HepG2 (cell line): ENCODE data around the gene ATG2B. TPM values are rescaled to one million over a fixed set of nuclear protein-coding genes. Genes with fewer than 3 reads are reported as not detected.

ENCODE experiments used
- ATAC-seq: fragments of 200-7000 bp; cut with Tn5 transposase; 3 replicates; pipeline ENCODE4 v1.9.1; 2020; ENCODE audit warnings: mild to moderate bottlenecking, moderate library complexity
- BruUV-seq: library from RNA; stranded (reverse); fragments of 400-500 nt; replicated peaks from 2 replicates; lab custom pipeline; 2021; lab: Mats Ljungman, UMichigan
- CTCF ChIA-PET: fragments of 300-600 bp; formaldehyde crosslinking; extraction: SDS; loops from one replicate; lab custom pipeline; 2021; ENCODE audit warnings: low total read pairs, inconsistent platforms, low intra/inter-chr PET ratio; lab: Yijun Ruan, JAX
- POLR2A ChIA-PET: fragments of 350-600 bp; sonication (Branson Sonifier 250); formaldehyde crosslinking; loops from one replicate; lab custom pipeline; 2020; ENCODE audit warnings: antibody characterized with exemption, inconsistent platforms; lab: Yijun Ruan, JAX
- DNase-seq: peaks from one replicate; pipeline ENCODE4 v3.0.0-alpha.2; 2015; ENCODE audit warnings: low spot score
- FAIRE-seq: peaks from 3 replicates; lab custom pipeline; 2011; peaks lifted over from hg19 to GRCh38; lab: Jason Lieb, UNC
- H2AFZ ChIP-seq: one replicate; pipeline ENCODE4 v1.6.1; 2011; ENCODE audit warnings: low read length, inconsistent platforms
- H3K27ac ChIP-seq: fragments of 300-600 bp; 3 replicates; pipeline ENCODE4 v1.8.0; 2011; ENCODE audit warnings: mixed run types, mild to moderate bottlenecking, mixed read lengths, low read length, inconsistent platforms; ENCODE audit not compliant: insufficient read depth; ENCODE audit errors: extremely low read length
- H3K27me3 ChIP-seq, 2 experiments: fragments of 200-600 bp in 1 of 2; 2 replicates in 1 of 2; 3 replicates in 1 of 2; pipeline versions ENCODE4 v1.6.0 to v1.8.0; 2011; ENCODE audit warnings: low read length in 2 of 2, mild to moderate bottlenecking in 2 of 2, moderate library complexity in 2 of 2, inconsistent platforms in 1 of 2; ENCODE audit not compliant: insufficient read depth in 2 of 2, control insufficient read depth in 1 of 2
- H3K36me3 ChIP-seq, 2 experiments: fragments of 200-600 bp in 1 of 2; replicated peaks in 1 of 2; 2 replicates in 1 of 2; 3 replicates in 1 of 2; pipeline versions ENCODE4 v1.5.1 to v1.8.0; 2011; ENCODE audit warnings: low read length in 2 of 2, inconsistent platforms in 1 of 2; ENCODE audit not compliant: insufficient read depth in 2 of 2, control insufficient read depth in 1 of 2
- H3K4me1 ChIP-seq: 2 replicates; pipeline ENCODE4 v1.5.1; 2012; ENCODE audit warnings: low read length, inconsistent platforms; ENCODE audit not compliant: insufficient read depth
- H3K4me2 ChIP-seq: 2 replicates; pipeline ENCODE4 v1.6.0; 2011; ENCODE audit warnings: low read depth, low read length, inconsistent platforms
- H3K4me3 ChIP-seq, 3 experiments: fragments of 200-600 bp in 1 of 3; sonication (generic), shearing (Covaris generic) in 1 of 3; replicated peaks in 1 of 3; 2 replicates each; pipeline ENCODE4 v1.5.1; 2011 to 2016; ENCODE audit warnings: low read length in 3 of 3, inconsistent platforms in 2 of 3, low read depth in 2 of 3, mild to moderate bottlenecking in 2 of 3, control low read depth in 1 of 3, mixed read lengths in 1 of 3; ENCODE audit not compliant: insufficient read depth in 1 of 3
- H3K79me2 ChIP-seq: one replicate; pipeline ENCODE4 v1.6.1; 2011; ENCODE audit warnings: low read length, inconsistent platforms; ENCODE audit not compliant: insufficient read depth
- H3K9ac ChIP-seq: 2 replicates; pipeline ENCODE4 v1.6.0; 2011; ENCODE audit warnings: mild to moderate bottlenecking, low read depth, low read length, inconsistent platforms; ENCODE audit not compliant: insufficient read depth
- H3K9me3 ChIP-seq: 2 replicates; pipeline ENCODE4 v1.5.1; 2012; ENCODE audit warnings: mild to moderate bottlenecking, low read length
- H4K20me1 ChIP-seq: 2 replicates; pipeline ENCODE4 v1.6.0; 2011; ENCODE audit warnings: inconsistent platforms, mild to moderate bottlenecking, low read length, moderate library complexity; ENCODE audit not compliant: insufficient read depth
- MBD4 ChIP-seq: IDR thresholded peaks from 2 replicates; pipeline ENCODE4 v1.6.1; 2012; ENCODE audit warnings: low read length, inconsistent platforms, borderline replicate concordance
- MED13 ChIP-seq: sonication (generic); formaldehyde crosslinking; IDR thresholded peaks from 2 replicates; pipeline ENCODE4 v1.5.0; 2020; ENCODE audit warnings: missing genetic modification reagents
- PHF8 ChIP-seq: sonication (generic); formaldehyde crosslinking; IDR thresholded peaks from 2 replicates; pipeline ENCODE4 v1.5.0; 2020; ENCODE audit warnings: missing genetic modification reagents
- RCOR2 ChIP-seq: IDR thresholded peaks from 2 replicates; pipeline ENCODE4 v1.6.1; 2016; ENCODE audit warnings: missing biosample characterization, missing genetic modification reagents
- SRSF9 ChIP-seq: fragments of 200-400 bp; formaldehyde crosslinking; IDR thresholded peaks from 2 replicates; pipeline ENCODE4 v1.6.1; 2018; ENCODE audit warnings: borderline replicate concordance, mild to moderate bottlenecking, low read depth, low read length; ENCODE audit not compliant: insufficient read depth, poor library complexity, severe bottlenecking
- TCF7L2 ChIP-seq: IDR thresholded peaks from 2 replicates; pipeline ENCODE4 v1.6.1; 2011; ENCODE audit warnings: mild to moderate bottlenecking, low read depth, low read length, moderate library complexity
- ZNF224 ChIP-seq: sonication (generic); formaldehyde crosslinking; IDR thresholded peaks from 2 replicates; pipeline ENCODE4 v1.5.0; 2020; ENCODE audit warnings: mild to moderate bottlenecking, missing genetic modification reagents
- ZNF232 ChIP-seq: sonication (generic); formaldehyde crosslinking; IDR thresholded peaks from 2 replicates; pipeline ENCODE4 v1.4.0; 2020; ENCODE audit warnings: missing genetic modification reagents, borderline replicate concordance
- ZNF510 ChIP-seq: sonication (generic); formaldehyde crosslinking; IDR thresholded peaks from 2 replicates; pipeline ENCODE4 v1.4.0; 2020; ENCODE audit warnings: low read depth, mild to moderate bottlenecking, missing genetic modification reagents
- ZNF616 ChIP-seq: sonication (generic); formaldehyde crosslinking; IDR thresholded peaks from 2 replicates; pipeline ENCODE4 v1.5.0; 2020; ENCODE audit warnings: low read depth, mild to moderate bottlenecking, missing genetic modification reagents
- ZNF761 ChIP-seq: sonication (generic); formaldehyde crosslinking; conservative IDR thresholded peaks from 2 replicates; pipeline ENCODE4 v1.4.0; 2020; ENCODE audit warnings: mild to moderate bottlenecking, missing genetic modification reagents
- WGBS: methylation state at CpG from one replicate; pipeline ENCODE4 v1.1.6; 2017; ENCODE audit warnings: low lambda C conversion rate; 5-methylcytosine and 5-hydroxymethylcytosine counted together
- in situ Hi-C: cut with HindIII; loops from 2 replicates; pipeline ENCODE4 v1.10.0; 2017; ENCODE audit warnings: low pct_unique_long_range_greater_than_20kb; ENCODE audit not compliant: extremely low pct_ligation_motif_present
- intact Hi-C: fragments of 100-400 bp; cut with micrococcal nuclease; formaldehyde crosslinking; loops from one replicate; pipeline ENCODE4 v1.10.0; 2022; ENCODE audit not compliant: unreplicated experiment
- polyA plus RNA-seq, 8 experiments: library from polyadenylated mRNA; depleted of rRNA in 3 of 8; stranded (reverse) in 7 of 8; unstranded in 1 of 8; fragments of >200 nt; fragmentation: Illumina TruSeq in 4 of 8; extraction: Trizol in 4 of 8; gene quantifications; 2 replicates each; pipeline versions ENCODE4 v1.2.1 to v1.2.3, GENCODE V29; 2011 to 2016; ENCODE audit warnings: low read depth in 4 of 8, missing spikeins in 1 of 8, mixed read lengths in 1 of 8; ENCODE audit not compliant: insufficient read depth in 1 of 8
- total RNA-seq, 5 experiments: library from RNA; depleted of rRNA; stranded (reverse); fragments of >200 nt; fragmentation: Illumina TruSeq; extraction: Trizol; gene quantifications; 2 replicates each; pipeline ENCODE4 v1.2.3, GENCODE V29; 2016; ENCODE audit warnings: low read depth in 1 of 5
- TF ChIP-seq, protein P1 (sequence below): sonication (generic); formaldehyde crosslinking; IDR thresholded peaks from 2 replicates; pipeline ENCODE4 v1.4.0; 2020; ENCODE audit warnings: missing genetic modification reagents
- TF ChIP-seq, protein P2 (sequence below): sonication (generic); formaldehyde crosslinking; IDR thresholded peaks from 2 replicates; pipeline ENCODE4 v1.5.0; 2020; ENCODE audit warnings: mild to moderate bottlenecking, low read depth, missing genetic modification reagents, borderline replicate concordance

The ATG2B gene
- total and polyA plus RNA-seq, 2 of the 13 experiments (the other 11 are each of a cell fraction or from before 2014, with no cell fraction given): 7.4 to 7.5 TPM

DNA sequence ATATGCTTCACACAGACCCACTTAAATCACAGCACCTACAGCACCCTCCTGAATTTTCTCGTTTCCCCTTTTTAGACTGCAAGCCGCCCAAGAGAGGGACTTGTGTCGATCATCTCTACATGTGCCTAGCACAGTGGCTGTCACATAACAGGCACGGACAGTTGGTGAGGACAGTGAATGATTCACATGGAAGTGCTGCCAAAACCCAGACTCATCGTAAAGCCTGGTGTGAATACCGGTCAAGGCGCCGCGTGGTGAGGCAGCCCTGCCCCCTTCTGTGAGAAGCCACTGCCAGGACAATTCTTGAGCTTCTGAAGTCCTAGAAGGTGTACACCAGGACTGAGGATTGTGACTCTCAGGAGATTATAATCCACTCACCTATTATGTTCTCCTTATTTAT, 44.3 kb downstream of the ATG2B start (continued):
- TF ChIP-seq ZNF232 (CRISPR knock-in tag): no peak
- TF ChIP-seq TCF7L2: no peak
- TF ChIP-seq MED13 (CRISPR knock-in tag): no peak
- TF ChIP-seq SRSF9: no peak
- TF ChIP-seq, protein P1, sequence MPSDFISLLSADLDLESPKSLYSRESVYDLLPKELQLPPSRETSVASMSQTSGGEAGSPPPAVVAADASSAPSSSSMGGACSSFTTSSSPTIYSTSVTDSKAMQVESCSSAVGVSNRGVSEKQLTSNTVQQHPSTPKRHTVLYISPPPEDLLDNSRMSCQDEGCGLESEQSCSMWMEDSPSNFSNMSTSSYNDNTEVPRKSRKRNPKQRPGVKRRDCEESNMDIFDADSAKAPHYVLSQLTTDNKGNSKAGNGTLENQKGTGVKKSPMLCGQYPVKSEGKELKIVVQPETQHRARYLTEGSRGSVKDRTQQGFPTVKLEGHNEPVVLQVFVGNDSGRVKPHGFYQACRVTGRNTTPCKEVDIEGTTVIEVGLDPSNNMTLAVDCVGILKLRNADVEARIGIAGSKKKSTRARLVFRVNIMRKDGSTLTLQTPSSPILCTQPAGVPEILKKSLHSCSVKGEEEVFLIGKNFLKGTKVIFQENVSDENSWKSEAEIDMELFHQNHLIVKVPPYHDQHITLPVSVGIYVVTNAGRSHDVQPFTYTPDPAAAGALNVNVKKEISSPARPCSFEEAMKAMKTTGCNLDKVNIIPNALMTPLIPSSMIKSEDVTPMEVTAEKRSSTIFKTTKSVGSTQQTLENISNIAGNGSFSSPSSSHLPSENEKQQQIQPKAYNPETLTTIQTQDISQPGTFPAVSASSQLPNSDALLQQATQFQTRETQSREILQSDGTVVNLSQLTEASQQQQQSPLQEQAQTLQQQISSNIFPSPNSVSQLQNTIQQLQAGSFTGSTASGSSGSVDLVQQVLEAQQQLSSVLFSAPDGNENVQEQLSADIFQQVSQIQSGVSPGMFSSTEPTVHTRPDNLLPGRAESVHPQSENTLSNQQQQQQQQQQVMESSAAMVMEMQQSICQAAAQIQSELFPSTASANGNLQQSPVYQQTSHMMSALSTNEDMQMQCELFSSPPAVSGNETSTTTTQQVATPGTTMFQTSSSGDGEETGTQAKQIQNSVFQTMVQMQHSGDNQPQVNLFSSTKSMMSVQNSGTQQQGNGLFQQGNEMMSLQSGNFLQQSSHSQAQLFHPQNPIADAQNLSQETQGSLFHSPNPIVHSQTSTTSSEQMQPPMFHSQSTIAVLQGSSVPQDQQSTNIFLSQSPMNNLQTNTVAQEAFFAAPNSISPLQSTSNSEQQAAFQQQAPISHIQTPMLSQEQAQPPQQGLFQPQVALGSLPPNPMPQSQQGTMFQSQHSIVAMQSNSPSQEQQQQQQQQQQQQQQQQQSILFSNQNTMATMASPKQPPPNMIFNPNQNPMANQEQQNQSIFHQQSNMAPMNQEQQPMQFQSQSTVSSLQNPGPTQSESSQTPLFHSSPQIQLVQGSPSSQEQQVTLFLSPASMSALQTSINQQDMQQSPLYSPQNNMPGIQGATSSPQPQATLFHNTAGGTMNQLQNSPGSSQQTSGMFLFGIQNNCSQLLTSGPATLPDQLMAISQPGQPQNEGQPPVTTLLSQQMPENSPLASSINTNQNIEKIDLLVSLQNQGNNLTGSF (CRISPR knock-in tag): no peak
- no peak for TF ChIP-seq ZNF761 (CRISPR knock-in tag)
- TF ChIP-seq RCOR2 (CRISPR knock-in tag): no peak
- no peak for TF ChIP-seq PHF8 (CRISPR knock-in tag)
- TF ChIP-seq ZNF510 (CRISPR knock-in tag): no peak

DNA sequence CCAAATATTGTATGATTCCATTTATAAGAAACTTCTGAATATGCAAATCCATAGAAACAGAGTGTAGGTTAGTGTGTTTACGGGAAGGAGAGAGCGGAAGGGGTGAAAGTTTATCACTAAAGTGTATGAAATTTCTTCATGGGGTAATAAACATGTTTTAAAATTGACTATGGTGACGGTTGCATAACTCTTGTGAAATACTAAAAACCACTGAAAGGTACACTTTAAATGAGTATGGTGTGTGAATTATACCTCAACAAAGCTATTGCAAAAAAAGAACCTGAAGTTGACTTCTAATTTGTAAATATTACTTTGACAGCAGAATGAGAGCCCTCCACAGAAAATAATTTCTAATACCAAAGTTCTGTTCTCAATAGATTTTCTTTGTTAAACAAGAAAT, 47.1 kb downstream of the ATG2B start:
- no peaks in the 10 kb centered on the region for H3K4me1 ChIP-seq
- in situ Hi-C loops: no loop called here
- H4K20me1 ChIP-seq: no peaks in the 10 kb centered on the region
- H3K36me3 ChIP-seq: peaks cover under 1 to 10% of the 10 kb centered on the region in 2 experiments; a peak in 2 of 5 replicates
- no peaks in the 10 kb centered on the region for H3K9me3 ChIP-seq
- no peak for ATAC-seq
- ChIA-PET POLR2A (no interaction called here), CTCF (no interaction called here)
- intact Hi-C loops: no loop called here
- WGBS: 90% methylated on average over 3 of the region's 3 CpGs
- H3K4me2 ChIP-seq: no peak overlapping the region
- no peaks in the 10 kb centered on the region for H3K27me3 ChIP-seq
- H3K9ac ChIP-seq: no peak overlapping the region
- no peak for FAIRE-seq
- no peak for TF ChIP-seq MBD4
- no peak for TF ChIP-seq ZNF224
- TF ChIP-seq, protein P2, sequence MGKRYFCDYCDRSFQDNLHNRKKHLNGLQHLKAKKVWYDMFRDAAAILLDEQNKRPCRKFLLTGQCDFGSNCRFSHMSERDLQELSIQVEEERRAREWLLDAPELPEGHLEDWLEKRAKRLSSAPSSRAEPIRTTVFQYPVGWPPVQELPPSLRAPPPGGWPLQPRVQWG: no peak
- TF ChIP-seq ZNF616 (CRISPR knock-in tag): no peak
- no peak for DNase-seq
- no TSS peak for BruUV-seq
- no peak overlapping the region for H3K27ac ChIP-seq
- H2AFZ ChIP-seq: no peak overlapping the region
- H3K4me3 ChIP-seq: no peak overlapping the region
- no peaks in the 10 kb centered on the region for H3K79me2 ChIP-seq
